ENCODE data around the gene TP73.

The TP73 gene

GRCh38 chr1:3729594-3730542, 77.6 kb downstream of the TP73 start:
- DNase-seq (ENCODE audit: low read depth), result no peak

GRCh38 chr1:3730543-3731247, 78.4 kb downstream of the TP73 start:
- DNase-seq (ENCODE audit: low read depth), result no peak

- no peak for DNase-seq (ENCODE audit: low read depth)
These were observed 79.5 kb downstream of the TP73 start for GRCh38 chr1:3731583-3732433.

- DNase-seq (ENCODE audit: low read depth), result no peak
These were observed 80.2 kb downstream of the TP73 start for GRCh38 chr1:3732434-3733093.

GRCh38 chr1:3733094-3733882, 81.0 kb downstream of the TP73 start:
- DNase-seq (ENCODE audit: low read depth), result no peak

- DNase-seq (ENCODE audit: low read depth), result no peak
These were observed 81.7 kb downstream of the TP73 start for GRCh38 chr1:3733883-3734589.

- DNase-seq (ENCODE audit: low read depth), result no peak
These were observed 82.3 kb downstream of the TP73 start for GRCh38 chr1:3734602-3735001.

GRCh38 chr1:3735027-3735681, 82.8 kb downstream of the TP73 start:
- DNase-seq (ENCODE audit: low read depth), result no peak

- DNase-seq (ENCODE audit: low read depth), result no peak
These were observed 83.4 kb downstream of the TP73 start for GRCh38 chr1:3735688-3736087.

GRCh38 chr1:3736131-3736561, 83.8 kb downstream of the TP73 start:
- no peak for DNase-seq (ENCODE audit: low read depth)

- no peak for DNase-seq (ENCODE audit: low read depth)
These were observed 84.4 kb downstream of the TP73 start for GRCh38 chr1:3736708-3737107.

GRCh38 chr1:3738943-3739342, 86.6 kb downstream of the TP73 start:
- DNase-seq (ENCODE audit: low read depth), result no peak

GRCh38 chr1:3740042-3740441, 87.7 kb downstream of the TP73 start:
- no peak for DNase-seq (ENCODE audit: low read depth)

- no peak for DNase-seq (ENCODE audit: low read depth)
These were observed 88.4 kb downstream of the TP73 start for GRCh38 chr1:3740752-3741151.

- no peak for DNase-seq (ENCODE audit: low read depth)
These were observed 89.5 kb downstream of the TP73 start for GRCh38 chr1:3741566-3742438.

GRCh38 chr1:3742439-3743298, 90.4 kb downstream of the TP73 start:
- DNase-seq (ENCODE audit: low read depth), result no peak

- no peak for DNase-seq (ENCODE audit: low read depth)
These were observed 91.1 kb downstream of the TP73 start for GRCh38 chr1:3743421-3743820.

- DNase-seq (ENCODE audit: low read depth), result no peak
These were observed 91.5 kb downstream of the TP73 start for GRCh38 chr1:3743826-3744225.

All from HS-5 (cell line).